KMS-11 (cell line): ENCODE measurements around the gene ANKRD52.

Source experiments
- H2AFZ ChIP-seq: fragments of 200-600 bp; sonication (generic); 2 replicates; pipeline ENCODE4 v1.6.1; 2016; ENCODE audit warnings: antibody characterized with exemption, mixed run types, low read depth
- H3K27ac ChIP-seq: fragments of 200-600 bp; sonication (generic); 2 replicates; pipeline ENCODE4 v1.6.1; 2016; ENCODE audit warnings: mild to moderate bottlenecking, mixed run types
- H3K27me3 ChIP-seq: fragments of 200-600 bp; sonication (generic); 2 replicates; pipeline ENCODE4 v1.6.1; 2017; ENCODE audit warnings: mild to moderate bottlenecking, low read depth, mixed run types, moderate library complexity; ENCODE audit not compliant: insufficient read depth
- H3K36me3 ChIP-seq: fragments of 200-600 bp; sonication (generic); 2 replicates; pipeline ENCODE4 v1.6.1; 2017; ENCODE audit warnings: mild to moderate bottlenecking, mixed run types; ENCODE audit not compliant: insufficient read depth
- H3K4me1 ChIP-seq: fragments of 200-600 bp; sonication (generic); 2 replicates; pipeline ENCODE4 v1.6.1; 2016; ENCODE audit warnings: mild to moderate bottlenecking, low read depth, mixed run types; ENCODE audit not compliant: poor library complexity, severe bottlenecking
- H3K4me2 ChIP-seq: fragments of 200-600 bp; sonication (generic); 2 replicates; pipeline ENCODE4 v1.7.0; 2016; ENCODE audit warnings: mild to moderate bottlenecking, mixed run types
- H3K4me3 ChIP-seq: fragments of 200-600 bp; sonication (generic); IDR thresholded peaks from 2 replicates; pipeline ENCODE4 v1.6.1; 2017; ENCODE audit warnings: low read depth, low read length, mixed read lengths; ENCODE audit not compliant: insufficient read depth
- H3K79me2 ChIP-seq: fragments of 200-600 bp; sonication (generic); 2 replicates; pipeline ENCODE4 v1.6.1; 2016; ENCODE audit warnings: low read depth, mixed run types; ENCODE audit not compliant: insufficient read depth
- H3K9ac ChIP-seq: fragments of 200-600 bp; sonication (generic); 2 replicates; pipeline ENCODE4 v1.6.1; 2016; ENCODE audit warnings: mild to moderate bottlenecking, mixed run types
- H4K20me1 ChIP-seq: fragments of 200-600 bp; sonication (generic); 2 replicates; pipeline ENCODE4 v1.6.1; 2016; ENCODE audit warnings: mild to moderate bottlenecking, mixed run types; ENCODE audit not compliant: insufficient read depth
- CTCF ChIP-seq: fragments of 200-600 bp; sonication (generic); conservative IDR thresholded peaks from 2 replicates; pipeline ENCODE4 v1.6.1; 2017; ENCODE audit warnings: low read depth, mild to moderate bottlenecking, antibody characterized with exemption, low read length, moderate library complexity, mixed read lengths

Gene ANKRD52

GRCh38 chr12:56221232-56221756, 36.9 kb downstream of the ANKRD52 start:
- peaks cover 30% of the 10 kb centered on the region for H3K4me1 ChIP-seq
- peak overlapping the region; percentile 80 for H3K4me2 ChIP-seq
- H2AFZ ChIP-seq, result peak overlapping the region; percentile 95
- peak overlapping the region; percentile 88 for H3K4me3 ChIP-seq
- H3K27me3 ChIP-seq, result no peaks in the 10 kb centered on the region
- H3K27ac ChIP-seq, result peak overlapping the region; percentile 34
- H3K79me2 ChIP-seq, result peaks cover 9% of the 10 kb centered on the region; the same call in 1 of the 2 replicates
- no peaks in the 10 kb centered on the region for H4K20me1 ChIP-seq
- H3K9ac ChIP-seq, result peak overlapping the region; percentile 75
- TF ChIP-seq CTCF, result no peak
- H3K36me3 ChIP-seq, result no peaks in the 10 kb centered on the region

- Histone ChIP-seq H3K9ac (peak overlapping the region; percentile 75; the same call in 1 of the 2 replicates), H3K4me3 (no peak overlapping the region), H3K4me2 (peak overlapping the region; percentile 80), H3K36me3 (no peaks in the 10 kb centered on the region), H3K4me1 (peaks cover 30% of the 10 kb centered on the region), H3K79me2 (peaks cover 9% of the 10 kb centered on the region; the same call in 1 of the 2 replicates), H2AFZ (peak overlapping the region; percentile 95; the same call in 1 of the 2 replicates), H3K27ac (no peak overlapping the region), H4K20me1 (no peaks in the 10 kb centered on the region), H3K27me3 (no peaks in the 10 kb centered on the region)
- no peak for TF ChIP-seq CTCF
Measured at GRCh38 chr12:56220611-56221231, 37.5 kb downstream of the ANKRD52 start.

- Histone ChIP-seq H3K4me1 (peaks cover 30% of the 10 kb centered on the region), H3K4me2 (no peak overlapping the region), H4K20me1 (no peaks in the 10 kb centered on the region), H2AFZ (no peak overlapping the region), H3K27ac (no peak overlapping the region), H3K9ac (no peak overlapping the region), H3K36me3 (no peaks in the 10 kb centered on the region), H3K79me2 (peaks cover 9% of the 10 kb centered on the region; the same call in 1 of the 2 replicates), H3K4me3 (no peak overlapping the region), H3K27me3 (no peaks in the 10 kb centered on the region)
- TF ChIP-seq CTCF, result no peak
Measured at GRCh38 chr12:56219840-56220239, 38.3 kb downstream of the ANKRD52 start.

- H3K4me1 ChIP-seq, result peaks cover 9% of the 10 kb centered on the region
- no peak overlapping the region for H2AFZ ChIP-seq
- H3K27ac ChIP-seq, result no peak overlapping the region
- H3K79me2 ChIP-seq, result peaks cover 7% of the 10 kb centered on the region; the same call in 1 of the 2 replicates
- no peak overlapping the region for H3K9ac ChIP-seq
- H3K27me3 ChIP-seq, result no peaks in the 10 kb centered on the region
- no peak overlapping the region for H3K4me2 ChIP-seq
- no peaks in the 10 kb centered on the region for H4K20me1 ChIP-seq
- H3K36me3 ChIP-seq, result no peaks in the 10 kb centered on the region
- no peak for TF ChIP-seq CTCF
- H3K4me3 ChIP-seq, result no peak overlapping the region
Measured at GRCh38 chr12:56216461-56216860, 41.7 kb downstream of the ANKRD52 start.
